Head of caudate nucleus (tissue), 42 donors: ENCODE data around the gene S100A6.
"Not testable (repeated sequence)": the region's sequence is repeated elsewhere in the genome, so short reads cannot be mapped to it uniquely, and the experiment has no call there.

ENCODE experiments used
- DNase-seq, 42 donors: peaks; one replicate each; pipeline versions ENCODE4 v3.0.0 to v3.0.0-alpha.2; 2020 to 2021; ENCODE audit warnings: mixed read lengths in 7 of 42
- intact Hi-C: fragments of 100-400 bp; cut with DNase I; formaldehyde crosslinking; loops from one replicate; pipeline ENCODE4 v1.15.0; 2022

S100A6 gene

DNA sequence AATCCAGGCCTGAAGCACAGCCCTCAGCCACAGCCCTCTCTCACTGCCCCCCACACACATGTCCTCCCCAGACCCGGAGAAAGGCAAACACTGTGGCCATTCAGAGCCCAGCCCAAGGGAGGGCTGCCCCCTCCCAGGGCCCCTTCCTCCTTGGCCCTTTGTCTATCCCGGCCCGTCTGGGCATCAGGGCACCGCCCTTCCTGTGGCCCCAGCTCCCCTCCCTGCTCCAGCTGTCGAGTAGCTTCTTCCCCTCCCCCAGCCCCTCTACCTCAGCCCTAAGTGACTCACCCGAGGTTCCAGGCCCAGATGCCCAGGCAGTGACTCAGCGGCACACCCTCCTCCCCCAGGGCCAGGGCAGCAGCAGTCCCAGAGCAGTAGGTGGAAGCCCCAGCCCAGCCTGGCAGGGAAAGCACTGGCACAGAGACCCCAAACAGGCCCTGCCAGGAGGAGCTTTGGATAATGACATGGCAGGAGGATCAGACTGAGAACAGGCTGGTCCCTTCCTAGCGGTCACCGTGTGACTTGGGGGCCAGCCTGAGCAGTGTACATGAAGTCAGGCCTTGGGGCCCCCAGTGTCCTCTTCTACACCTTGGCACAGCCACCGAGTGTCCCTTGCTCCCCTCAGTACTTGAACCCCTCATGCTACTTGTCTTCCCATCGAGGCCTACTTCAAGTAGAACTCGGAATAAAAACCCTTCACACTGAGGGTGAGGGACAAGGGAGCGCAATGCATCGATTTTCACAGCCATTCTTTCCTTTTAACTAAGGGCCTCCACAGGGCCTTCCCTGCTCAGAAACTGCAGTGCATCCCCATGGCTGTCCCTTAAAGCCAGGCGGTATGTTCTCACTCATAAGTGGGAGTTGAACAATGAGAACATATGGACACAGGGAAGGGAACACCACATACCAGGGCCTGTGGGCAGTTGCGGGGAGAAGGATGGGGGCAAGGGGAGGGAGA lies 30.9 kb upstream of the S100A6 start:
- DNase-seq, result peak in 40 of 42 donors; percentile 20 to 93 (median 54)
- intact Hi-C loops, result no loop called here

- no peak for DNase-seq
- intact Hi-C loops, result no loop called here
These were observed 30.0 kb upstream of the S100A6 start, which contains the start of gene S100A2 for GRCh38 chr1:153565529-153566374. Gene S100A2 (minus strand): TSS chr1:153565844. CDS start chr1:153563877, 1,967 bp downstream.

DNA sequence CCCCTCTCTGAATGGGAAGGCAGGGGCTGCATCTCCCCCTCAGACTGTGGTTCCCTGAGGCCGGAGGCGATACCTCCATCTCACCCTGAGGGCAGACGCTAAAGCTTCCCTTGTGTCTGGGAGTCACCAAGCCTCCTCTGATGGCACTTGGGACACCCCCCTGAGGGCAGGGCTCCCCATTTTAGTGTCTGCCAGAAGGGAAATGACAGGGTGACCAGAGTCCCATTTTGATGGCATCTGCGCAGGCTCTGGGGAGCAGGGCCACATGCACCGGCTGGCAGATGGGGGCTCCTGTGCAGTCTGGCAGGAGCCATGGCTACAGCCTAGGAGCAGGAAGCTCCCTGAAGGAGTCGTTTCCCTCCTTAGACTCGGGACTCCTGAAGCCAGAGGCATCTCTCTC lies 28.2 kb upstream of the S100A6 start:
- no peak for DNase-seq
- intact Hi-C loops, result no loop called here

DNA sequence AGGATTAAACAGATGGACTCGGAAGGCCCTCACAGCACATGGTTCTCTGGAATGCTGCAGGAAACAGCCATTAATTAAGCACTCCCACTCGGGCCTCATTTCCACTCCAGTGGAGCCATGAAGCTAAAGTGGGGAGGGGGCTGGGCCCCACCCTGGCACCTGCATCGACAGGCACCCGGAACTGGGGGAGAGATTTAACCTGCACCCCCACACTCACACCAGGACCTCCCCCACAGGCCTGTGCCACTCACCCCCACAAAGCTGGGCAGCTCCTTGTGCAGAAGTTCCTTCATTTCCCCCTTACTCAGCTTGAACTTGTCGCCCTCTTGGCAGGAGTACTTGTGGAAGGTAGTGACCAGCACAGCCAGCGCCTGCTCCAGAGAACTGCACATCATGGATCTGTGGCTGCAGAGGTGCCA lies 27.7 kb upstream of the S100A6 start:
- no peak for DNase-seq
- intact Hi-C loops, result no loop called here

DNA sequence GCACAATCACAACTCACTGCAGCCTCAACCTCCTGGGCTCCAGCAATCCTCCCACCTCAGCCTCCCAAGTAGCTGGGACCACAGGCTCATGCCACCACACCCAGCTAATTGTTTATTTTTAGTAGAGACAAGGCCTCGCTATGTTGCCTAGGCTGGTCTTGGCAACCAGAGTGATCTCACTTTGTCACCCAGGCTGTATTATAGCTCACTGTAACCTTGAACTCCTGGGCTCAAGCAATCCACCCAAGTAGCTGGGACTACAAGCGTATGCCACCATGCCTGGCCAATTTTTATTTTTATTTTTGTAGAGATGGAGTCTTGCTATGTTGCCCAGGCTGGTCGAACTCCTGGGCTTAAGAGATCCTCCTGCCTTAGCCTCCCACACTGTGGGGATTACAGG lies 26.2 kb upstream of the S100A6 start:
- DNase-seq, intact Hi-C loops: not testable (repeated sequence)

DNA sequence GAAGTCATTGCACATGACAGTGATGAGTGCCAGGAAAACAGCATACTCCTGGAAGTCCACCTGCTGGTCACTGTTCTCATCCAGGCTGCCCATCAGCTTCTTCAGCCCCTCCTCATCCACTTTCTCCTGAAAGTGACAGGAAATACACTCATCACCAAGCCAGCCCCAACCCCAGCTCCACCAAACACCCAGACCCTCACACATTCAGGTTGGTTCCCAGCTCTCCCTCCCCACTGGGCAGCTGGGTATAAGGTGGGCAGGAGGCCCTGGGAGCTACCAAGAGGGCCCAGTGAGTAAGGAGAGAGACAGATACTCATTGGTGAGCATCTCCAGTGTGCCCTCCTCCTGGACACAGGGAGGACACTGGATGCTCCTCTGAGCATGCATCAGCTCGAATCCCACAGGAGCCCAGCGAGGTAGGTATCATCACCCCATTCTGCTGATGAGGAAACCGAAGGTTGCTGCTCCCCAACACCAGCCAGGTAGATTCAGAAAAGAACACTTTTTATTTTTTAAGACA lies 25.7 kb upstream of the S100A6 start:
- DNase-seq, result no peak
- intact Hi-C loops, result no loop called here

- no peak for DNase-seq
- intact Hi-C loops, result no loop called here
These were observed 25.1 kb upstream of the S100A6 start for GRCh38 chr1:153560771-153561465.

DNA sequence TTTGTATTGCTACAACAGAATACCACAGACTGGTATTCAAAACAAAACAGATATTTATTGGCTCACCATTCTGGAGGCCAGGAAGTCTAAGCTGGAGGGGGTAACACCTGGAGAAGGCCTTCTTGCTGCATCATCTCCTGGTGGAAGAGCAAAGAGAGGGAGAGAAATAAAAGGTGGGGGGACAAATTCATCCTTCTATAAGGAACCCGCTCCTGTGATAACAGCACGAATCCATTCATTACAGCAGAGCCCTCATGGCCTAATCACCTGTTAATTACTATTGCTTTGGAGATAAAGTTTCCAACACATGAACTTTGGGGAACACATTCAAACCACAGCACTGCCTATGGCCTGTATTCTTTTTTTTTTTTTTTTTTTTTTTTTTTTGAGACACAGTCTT lies 24.4 kb upstream of the S100A6 start:
- no peak for DNase-seq
- intact Hi-C loops, result no loop called here

DNA sequence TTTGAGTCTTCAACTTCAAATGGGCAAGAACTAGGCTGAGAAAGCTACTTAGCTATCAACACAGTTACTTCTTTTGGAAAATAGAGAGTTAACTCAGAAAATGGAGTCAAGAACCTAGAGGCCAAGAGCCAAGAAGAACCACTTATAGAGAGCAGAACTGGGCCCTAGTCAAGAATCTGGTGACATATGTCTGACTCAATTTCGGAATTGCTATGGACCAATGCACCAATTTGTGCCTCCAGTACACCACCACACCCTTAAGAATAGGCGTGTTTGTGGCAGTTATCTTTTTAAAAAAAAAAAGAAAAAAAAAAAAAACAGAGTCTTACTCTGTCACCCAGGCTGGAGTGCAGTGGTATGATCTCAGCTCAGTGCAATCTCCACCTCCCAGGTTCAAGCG lies 22.1 kb upstream of the S100A6 start:
- intact Hi-C loops, result no loop called here
- DNase-seq, result no peak

DNA sequence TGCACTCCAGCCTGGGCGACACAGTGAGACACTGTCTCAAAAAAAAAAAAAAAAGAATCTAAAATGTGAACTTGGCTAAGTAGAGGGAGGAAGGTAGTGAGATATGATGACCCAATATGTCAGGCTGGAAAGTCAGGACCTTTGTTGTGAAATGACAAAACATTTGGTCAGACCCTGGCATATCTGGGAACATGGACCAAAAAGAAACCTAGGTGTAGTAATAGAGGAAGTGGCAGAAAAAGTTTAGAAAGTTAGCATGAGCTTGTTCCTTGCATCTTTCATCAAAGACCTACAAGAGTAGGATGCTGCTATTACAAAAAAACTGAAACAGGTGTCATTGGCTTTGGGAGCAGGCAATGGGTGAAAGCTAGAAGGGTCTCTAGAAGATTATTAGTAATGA lies 20.6 kb upstream of the S100A6 start:
- DNase-seq, result no peak
- intact Hi-C loops, result no loop called here

- intact Hi-C loops, result no loop called here
- DNase-seq, result peak in 1 of 42 donors; percentile 52
These were observed 18.2 kb upstream of the S100A6 start for GRCh38 chr1:153553830-153554541.

GRCh38 chr1:153553096-153553495 lies 17.3 kb upstream of the S100A6 start:
- no peak for DNase-seq
- intact Hi-C loops, result no loop called here

DNA sequence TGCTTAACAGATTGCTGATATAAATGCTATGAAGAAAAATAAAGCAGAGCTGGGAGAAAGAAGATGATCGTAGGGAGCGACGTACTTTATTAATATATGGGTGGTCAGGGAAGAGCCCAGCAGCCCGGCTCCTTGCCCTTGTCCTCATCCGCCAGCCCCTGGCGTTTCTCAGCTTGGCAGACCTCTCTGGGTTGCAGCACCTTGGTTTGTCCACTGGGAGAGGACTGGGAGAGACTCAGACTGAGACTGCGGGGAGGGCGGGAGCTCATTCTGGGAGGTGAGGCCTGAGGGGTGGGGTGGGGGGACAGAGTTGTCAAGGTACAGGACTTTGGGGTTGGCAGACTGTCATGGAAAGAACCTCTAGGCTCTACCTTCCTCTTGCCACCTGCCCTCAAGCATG lies 16.5 kb upstream of the S100A6 start:
- DNase-seq, result no peak
- intact Hi-C loops, result no loop called here

DNA sequence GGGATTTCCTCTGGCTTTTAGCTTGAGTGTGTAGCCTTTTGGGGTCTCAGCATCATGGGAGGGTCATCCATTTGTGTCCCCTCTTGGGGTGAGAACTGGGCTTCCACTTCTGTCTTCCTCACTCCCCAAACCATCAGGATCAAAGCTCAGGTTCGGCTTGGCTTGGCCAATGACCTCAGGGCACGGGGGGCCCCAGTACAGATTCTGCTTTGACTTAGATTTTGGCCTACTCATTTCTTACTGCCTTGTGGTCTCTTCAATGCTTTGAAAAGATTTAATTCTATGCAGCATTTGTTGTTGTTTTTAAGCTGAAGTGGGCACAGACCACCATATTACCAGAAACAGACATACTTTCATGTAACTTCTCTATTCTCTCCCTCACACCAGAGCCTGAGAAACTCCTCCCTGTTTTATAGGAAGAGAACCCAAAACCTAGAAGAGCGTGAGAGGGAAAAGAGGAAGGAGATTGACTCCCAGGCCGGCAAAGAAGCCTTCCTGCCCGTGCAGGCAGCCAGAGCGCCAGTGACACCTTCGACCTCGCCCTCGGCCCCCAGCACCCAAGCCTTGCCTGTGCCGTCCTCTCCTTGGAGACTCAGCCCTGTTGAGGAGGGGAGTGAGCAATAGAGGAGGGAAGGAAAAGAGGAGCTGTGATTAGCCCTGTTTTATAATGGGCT lies 15.2 kb upstream of the S100A6 start:
- intact Hi-C loops, result no loop called here
- no peak for DNase-seq

DNA sequence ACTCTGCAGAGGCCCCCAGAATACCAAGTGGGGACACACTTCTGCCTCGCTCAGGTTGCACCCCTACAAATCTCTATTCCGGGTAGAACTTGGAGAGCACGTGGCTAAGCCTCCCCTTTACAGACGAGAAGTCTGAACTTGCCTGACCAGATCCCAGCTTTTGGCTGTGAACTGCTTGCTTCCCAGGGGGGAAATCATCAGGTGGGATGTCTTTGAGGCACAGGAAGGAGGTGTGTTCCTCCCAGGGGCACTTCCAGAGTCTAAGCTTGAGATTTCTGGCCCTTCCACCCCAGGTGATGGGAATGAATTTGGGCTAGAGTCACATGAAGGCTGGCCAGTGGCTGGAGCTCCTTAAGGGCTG lies 14.6 kb upstream of the S100A6 start:
- no peak for DNase-seq

DNA sequence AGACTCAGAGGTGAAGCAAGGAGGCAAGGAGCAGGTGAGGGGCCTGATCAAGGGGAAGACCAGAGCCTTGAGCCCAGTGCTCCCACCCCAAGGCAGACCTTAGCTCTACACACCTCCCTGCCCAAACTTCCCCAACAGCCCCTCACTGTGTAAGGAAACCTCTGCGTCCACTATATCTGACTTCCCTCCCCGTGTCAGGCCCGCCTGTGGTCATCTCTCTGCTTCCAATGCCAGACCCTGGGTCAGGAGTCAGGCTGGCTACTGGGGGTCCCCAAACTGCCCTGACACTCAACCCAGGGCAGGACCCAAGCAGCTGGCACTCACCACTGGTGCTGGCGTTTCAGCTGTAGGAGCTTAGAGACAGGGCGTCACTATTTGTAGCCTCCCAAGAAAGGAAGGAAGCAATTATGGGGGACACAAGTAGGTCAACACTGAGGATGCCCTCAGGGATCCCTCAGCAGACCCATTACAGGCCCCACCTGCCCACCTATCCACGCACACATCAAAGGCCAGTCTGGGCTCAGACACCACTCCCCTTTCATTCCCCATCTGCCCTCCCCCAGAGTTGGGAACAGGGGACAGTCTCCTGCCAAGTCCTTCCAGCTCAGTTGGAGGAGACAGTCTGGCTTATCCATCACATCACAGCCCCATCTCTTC lies 14.1 kb upstream of the S100A6 start:
- no peak for DNase-seq
- intact Hi-C loops, result no loop called here

More for the DNA sequence above, 14.6 kb upstream of the S100A6 start:
- intact Hi-C loops, result no loop called here
